Measurements from ENCODE around the gene USP54. TPM values are rescaled to one million over a fixed set of nuclear protein-coding genes. Genes with fewer than 3 reads are reported as not detected.

The USP54 gene
- total and polyA plus RNA-seq, 9 of the 15 experiments (the other 6 are each of a cell fraction or from before 2014, with no cell fraction given) = 3.8 to 40.1 (median 16.9) TPM

- CTCF ChIA-PET (ENCODE audit: low intra/inter-chr PET ratio) = no interaction called here
- POLR2A ChIA-PET = interaction anchor here (0.9 to 2.9 kb wide), 3 partner anchors 12 to 409 kb away, joined by 5 to 14 read pairs (median 8); no protein-coding TSS in a partner anchor
- Histone ChIP-seq H3K4me2 (ENCODE audit: insufficient read depth, low read length) (no peak overlapping the region), H3K27me3 (ENCODE audit: control insufficient read depth in 2 of 2, insufficient read depth in 2 of 2, low read length in 2 of 2) (no peaks in the 10 kb centered on the region), H3K9me1 (ENCODE audit: control insufficient read depth, insufficient read depth, low read length) (no peaks in the 10 kb centered on the region), H3K4me1 (replicated peaks in 1 of 2; ENCODE audit: control insufficient read depth in 2 of 2, insufficient read depth in 2 of 2, low read length in 2 of 2) (peaks cover 4 to 8% of the 10 kb centered on the region in 2 experiments; a peak in 3 of 5 replicates), H3K4me3 (no peak overlapping the region), H4K20me1 (replicated peaks; ENCODE audit: control insufficient read depth, insufficient read depth, low read length) (no peaks in the 10 kb centered on the region), H3K27ac (ENCODE audit: extremely low read depth, low read depth, low read length) (no peak overlapping the region), H3K9ac (ENCODE audit: insufficient read depth in 1 of 2, low read depth in 2 of 2, low read length in 2 of 2) (no peak overlapping the region), H2AFZ (ENCODE audit: low read depth, low read length) (no peak overlapping the region), H3K36me3 (ENCODE audit: control insufficient read depth, insufficient read depth, low read length) (no peaks in the 10 kb centered on the region), H3K79me2 (ENCODE audit: control insufficient read depth, insufficient read depth, low read length) (no peaks in the 10 kb centered on the region), H3K9me3 (replicated peaks; ENCODE audit: control insufficient read depth, insufficient read depth, low read depth, low read length) (no peaks in the 10 kb centered on the region; the same call in 1 of the 2 replicates)
- WGBS (ENCODE audit: insufficient coverage, low coverage, missing lambda C conversion rate) = 92% methylated on average over 2 of the region's 2 CpGs
- intact Hi-C loops (cut with micrococcal nuclease) = no loop called here
- no peak for TF ChIP-seq EHMT2 (IDR thresholded peaks at IDR 0.05)
- no peak for TF ChIP-seq UBTF (IDR thresholded peaks at IDR 0.05; ENCODE audit: borderline replicate concordance in 1 of 2, low read depth in 2 of 2, low read length in 2 of 2)
- no peak for TF ChIP-seq DNMT1 (IDR thresholded peaks at IDR 0.05)
- no peak for TF ChIP-seq TARDBP (IDR thresholded peaks at IDR 0.05)
- no peak for TF ChIP-seq ZNF655 (CRISPR knock-in tag; IDR thresholded peaks at IDR 0.05)
- TF ChIP-seq ESRRB (CRISPR knock-in tag; IDR thresholded peaks at IDR 0.05; ENCODE audit: borderline replicate concordance) = no peak
- no peak for TF ChIP-seq PRPF4 (IDR thresholded peaks at IDR 0.05; ENCODE audit: insufficient read depth, low read depth, low read length, poor library complexity, severe bottlenecking)
- TF ChIP-seq ATF7 (IDR thresholded peaks at IDR 0.05) = no peak
- no peak for TF ChIP-seq ETV6 (IDR thresholded peaks at IDR 0.05; ENCODE audit: borderline replicate concordance in 1 of 2, low read depth in 2 of 2, low read length in 1 of 2)
- no peak for TF ChIP-seq ETV6 (CRISPR knock-in tag; IDR thresholded peaks at IDR 0.05; ENCODE audit: borderline replicate concordance)
- no peak for TF ChIP-seq ILF3 (IDR thresholded peaks at IDR 0.05; ENCODE audit: borderline replicate concordance)
- no peak for TF ChIP-seq CHD1 (IDR thresholded peaks at IDR 0.05; ENCODE audit: low read length)
- no peak for TF ChIP-seq POLR2AphosphoS5 (IDR thresholded peaks at IDR 0.05; ENCODE audit: control insufficient read depth, insufficient read depth, low read depth, low read length)
- no peak for TF ChIP-seq ZBTB26 (CRISPR knock-in tag; IDR thresholded peaks at IDR 0.05)
- no peak for TF ChIP-seq FOXK1 (CRISPR knock-in tag; IDR thresholded peaks at IDR 0.05; ENCODE audit: borderline replicate concordance)
- TF ChIP-seq RFX5 (IDR thresholded peaks at IDR 0.05; ENCODE audit: low read depth, low read length) = no peak
- TF ChIP-seq ZNF551 (CRISPR knock-in tag; IDR thresholded peaks at IDR 0.05) = no peak
- BruUV-seq (replicated peaks) = no TSS peak
- FAIRE-seq = no peak
- no peak for ATAC-seq
- in situ Hi-C loops (cut with MboI) = no loop called here
- no peak for DNase-seq (ENCODE audit: extremely low read depth in 1 of 4, low spot score in 3 of 4)
Measured at GRCh38 chr10:73584737-73585136, 6.4 kb downstream of the USP54 start.

Data from K562 (cell line).